Spleen (tissue), 7 donors: Measurements from ENCODE around the gene TBCD.

Experiments
- POLR2A ChIP-seq, 3 donors: fragments of 450-650 bp; IDR thresholded peaks; one replicate each; pipeline ENCODE4 v1.5.1; 2017; ENCODE audit warnings: antibody characterized with exemption in 3 of 3, mild to moderate bottlenecking in 1 of 3
- POLR2AphosphoS5 ChIP-seq, 3 donors: sonication (generic); formaldehyde crosslinking; IDR thresholded peaks; one replicate each; pipeline ENCODE4 v1.5.1; 2017; ENCODE audit warnings: antibody characterized with exemption in 3 of 3
- TF ChIP-seq, protein P1 (sequence below), 11 experiments: fragments of 200-600 bp in 7 of 11; fragments of 450-650 bp in 4 of 11; sonication (generic) in 4 of 11; IDR thresholded peaks in 8 of 11; conservative IDR thresholded peaks in 3 of 11; 1 replicate in 7 of 11; 2 replicates in 4 of 11; pipeline versions ENCODE4 v1.4.0 to v1.8.0; 2016 to 2021; ENCODE audit warnings: antibody characterized with exemption in 11 of 11, inconsistent platforms in 4 of 11, mild to moderate bottlenecking in 1 of 11
- donor health status: DM: no; HTN: no; CAD: no; lungs with moderate emphysema.
- donor health status: DM: no; HTN: no; CAD: no.
- donor health status: DM: no; HTN: no; CAD: no.

DNA sequence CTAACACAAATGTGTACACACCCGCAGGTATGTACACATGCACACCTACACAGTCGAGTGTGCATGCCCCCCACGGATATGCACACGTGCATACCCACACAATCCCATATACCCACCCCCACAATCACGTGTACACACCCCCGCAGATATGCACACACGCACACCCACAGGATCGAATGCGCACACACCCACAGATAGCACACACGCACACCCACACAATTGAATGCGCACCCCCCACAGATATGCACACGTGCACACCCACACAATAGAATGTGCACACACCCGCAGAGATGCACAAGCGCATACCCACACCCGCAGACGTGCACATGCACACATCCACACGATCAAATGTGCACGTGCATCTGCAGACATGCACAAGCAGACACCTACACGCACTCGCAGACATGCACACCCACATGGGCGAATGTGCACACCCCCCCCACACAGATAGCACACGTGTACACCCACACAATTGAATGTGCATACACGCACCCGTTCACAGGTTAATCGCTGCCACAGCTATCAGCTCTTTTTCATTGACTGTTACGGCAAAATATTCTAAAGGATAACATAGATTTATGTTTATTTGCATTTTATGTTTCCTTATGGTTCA is 77.1 kb downstream of the TBCD start:
- TF ChIP-seq, protein P1, sequence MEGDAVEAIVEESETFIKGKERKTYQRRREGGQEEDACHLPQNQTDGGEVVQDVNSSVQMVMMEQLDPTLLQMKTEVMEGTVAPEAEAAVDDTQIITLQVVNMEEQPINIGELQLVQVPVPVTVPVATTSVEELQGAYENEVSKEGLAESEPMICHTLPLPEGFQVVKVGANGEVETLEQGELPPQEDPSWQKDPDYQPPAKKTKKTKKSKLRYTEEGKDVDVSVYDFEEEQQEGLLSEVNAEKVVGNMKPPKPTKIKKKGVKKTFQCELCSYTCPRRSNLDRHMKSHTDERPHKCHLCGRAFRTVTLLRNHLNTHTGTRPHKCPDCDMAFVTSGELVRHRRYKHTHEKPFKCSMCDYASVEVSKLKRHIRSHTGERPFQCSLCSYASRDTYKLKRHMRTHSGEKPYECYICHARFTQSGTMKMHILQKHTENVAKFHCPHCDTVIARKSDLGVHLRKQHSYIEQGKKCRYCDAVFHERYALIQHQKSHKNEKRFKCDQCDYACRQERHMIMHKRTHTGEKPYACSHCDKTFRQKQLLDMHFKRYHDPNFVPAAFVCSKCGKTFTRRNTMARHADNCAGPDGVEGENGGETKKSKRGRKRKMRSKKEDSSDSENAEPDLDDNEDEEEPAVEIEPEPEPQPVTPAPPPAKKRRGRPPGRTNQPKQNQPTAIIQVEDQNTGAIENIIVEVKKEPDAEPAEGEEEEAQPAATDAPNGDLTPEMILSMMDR (IDR thresholded peaks at IDR 0.05 in 8 of 11, conservative IDR thresholded peaks at IDR 0.05 in 3 of 11): no peak
- TF ChIP-seq POLR2A (IDR thresholded peaks at IDR 0.05): no peak
- no peak for TF ChIP-seq POLR2AphosphoS5 (IDR thresholded peaks at IDR 0.05)
